ENCODE data around the gene NGF. TPM values are rescaled to one million over a fixed set of nuclear protein-coding genes. Genes with fewer than 3 reads are reported as not detected.
"Not testable (repeated sequence)": the region's sequence is repeated elsewhere in the genome, so short reads cannot be mapped to it uniquely, and the experiment has no call there.

Gene NGF
- total RNA-seq, 2 donors from 2014 or later: 1.1 to 1.4 TPM

- Histone ChIP-seq H3K9me3 (no peaks in the 10 kb centered on the region), H3K27me3 (replicated peaks; ENCODE audit: insufficient read depth) (no peaks in the 10 kb centered on the region), H3K36me3 (no peaks in the 10 kb centered on the region), H3K27ac (no peak overlapping the region), H3K4me1 (replicated peaks) (no peaks in the 10 kb centered on the region), H3K4me3 (no peak overlapping the region)
- 94% methylated on average over 1 of the region's 1 CpG for WGBS
- TF ChIP-seq POLR2A (IDR thresholded peaks at IDR 0.05) (no peak), POLR2AphosphoS5 (IDR thresholded peaks at IDR 0.05) (no peak), CTCF (IDR thresholded peaks at IDR 0.05) (no peak)
- no peak for DNase-seq (ENCODE audit: low spot score)
- intact Hi-C loops (cut with DNase I): no loop called here
Measured at GRCh38 chr1:115311474-115311989, 26.5 kb downstream of the NGF start.

- intact Hi-C loops (cut with DNase I): no loop called here
- no peak for DNase-seq (ENCODE audit: low spot score)
- no peak for TF ChIP-seq POLR2A (IDR thresholded peaks at IDR 0.05)
- no peak for TF ChIP-seq CTCF (IDR thresholded peaks at IDR 0.05)
- TF ChIP-seq POLR2AphosphoS5 (IDR thresholded peaks at IDR 0.05): no peak
- H3K4me1 ChIP-seq (replicated peaks): no peaks in the 10 kb centered on the region
- 91% methylated on average over 2 of the region's 2 CpGs for WGBS
- no peaks in the 10 kb centered on the region for H3K9me3 ChIP-seq
- no peak overlapping the region for H3K27ac ChIP-seq
- no peaks in the 10 kb centered on the region for H3K27me3 ChIP-seq (replicated peaks; ENCODE audit: insufficient read depth)
- no peak overlapping the region for H3K4me3 ChIP-seq
- H3K36me3 ChIP-seq: no peaks in the 10 kb centered on the region
Measured at GRCh38 chr1:115310581-115311473, 27.2 kb downstream of the NGF start.

GRCh38 chr1:115309504-115309903 is 28.5 kb downstream of the NGF start:
- intact Hi-C loops (cut with DNase I); H3K9me3 ChIP-seq; H3K27ac ChIP-seq; DNase-seq (ENCODE audit: low spot score); H3K27me3 ChIP-seq (replicated peaks; ENCODE audit: insufficient read depth); H3K36me3 ChIP-seq; H3K4me1 ChIP-seq (replicated peaks); H3K4me3 ChIP-seq: not testable (repeated sequence)

GRCh38 chr1:115308969-115309368 is 29.1 kb downstream of the NGF start:
- Histone ChIP-seq H3K4me3 (no peak overlapping the region), H3K36me3 (no peaks in the 10 kb centered on the region), H3K9me3 (no peaks in the 10 kb centered on the region), H3K27ac (no peak overlapping the region), H3K27me3 (replicated peaks; ENCODE audit: insufficient read depth) (no peaks in the 10 kb centered on the region), H3K4me1 (replicated peaks) (no peaks in the 10 kb centered on the region)
- DNase-seq (ENCODE audit: low spot score): no peak
- intact Hi-C loops (cut with DNase I): no loop called here
- WGBS: 100% methylated on average over 1 of the region's 1 CpG
- no peak for TF ChIP-seq CTCF (IDR thresholded peaks at IDR 0.05)
- TF ChIP-seq POLR2A (IDR thresholded peaks at IDR 0.05): no peak
- no peak for TF ChIP-seq POLR2AphosphoS5 (IDR thresholded peaks at IDR 0.05)

- no peaks in the 10 kb centered on the region for H3K36me3 ChIP-seq
- no peaks in the 10 kb centered on the region for H3K9me3 ChIP-seq
- no peaks in the 10 kb centered on the region for H3K4me1 ChIP-seq (replicated peaks)
- no peak for DNase-seq (ENCODE audit: low spot score)
- no peak overlapping the region for H3K4me3 ChIP-seq
- no peak for TF ChIP-seq POLR2AphosphoS5 (IDR thresholded peaks at IDR 0.05)
- no peaks in the 10 kb centered on the region for H3K27me3 ChIP-seq (replicated peaks; ENCODE audit: insufficient read depth)
- H3K27ac ChIP-seq: no peak overlapping the region
- intact Hi-C loops (cut with DNase I): no loop called here
Measured at GRCh38 chr1:115307661-115308060, 30.4 kb downstream of the NGF start.

- H3K4me3 ChIP-seq: no peak overlapping the region
- H3K4me1 ChIP-seq (replicated peaks): no peaks in the 10 kb centered on the region
- 83% methylated on average over 2 of the region's 2 CpGs for WGBS
- no peaks in the 10 kb centered on the region for H3K9me3 ChIP-seq
- no peak overlapping the region for H3K27ac ChIP-seq
- no peaks in the 10 kb centered on the region for H3K27me3 ChIP-seq (replicated peaks; ENCODE audit: insufficient read depth)
- no peaks in the 10 kb centered on the region for H3K36me3 ChIP-seq
- intact Hi-C loops (cut with DNase I): no loop called here
- DNase-seq (ENCODE audit: low spot score): no peak
- no peak for TF ChIP-seq POLR2A (IDR thresholded peaks at IDR 0.05)
- TF ChIP-seq CTCF (IDR thresholded peaks at IDR 0.05): no peak
- TF ChIP-seq POLR2AphosphoS5 (IDR thresholded peaks at IDR 0.05): no peak
Measured at GRCh38 chr1:115306146-115306545, 31.9 kb downstream of the NGF start.

All from prostate gland (tissue), 2 donors.